H9 (cell line): ENCODE data around the gene DPYD. TPM values are rescaled to one million over a fixed set of nuclear protein-coding genes. Genes with fewer than 3 reads are reported as not detected.

Experiments
- DNase-seq: peaks from one replicate; pipeline ENCODE4 v3.0.0-alpha.2; 2017
- H2AFZ ChIP-seq: one replicate; pipeline ENCODE4 v1.6.1; 2013; ENCODE audit warnings: mild to moderate bottlenecking, low read length, control low read depth, moderate library complexity
- H2AK5ac ChIP-seq: 2 replicates; pipeline ENCODE4 v1.6.1; 2013; ENCODE audit warnings: low read length, control low read depth, mixed read lengths; ENCODE audit not compliant: insufficient read length
- H2BK120ac ChIP-seq: one replicate; pipeline ENCODE4 v1.6.1; 2013; ENCODE audit warnings: low read depth, mild to moderate bottlenecking, low read length, control low read depth, inconsistent platforms; ENCODE audit not compliant: poor library complexity, severe bottlenecking
- H2BK12ac ChIP-seq: 2 replicates; pipeline ENCODE4 v1.6.1; 2013; ENCODE audit warnings: low read length, control low read depth, mixed read lengths, low read depth; ENCODE audit not compliant: insufficient read length
- H2BK15ac ChIP-seq: 2 replicates; pipeline ENCODE4 v1.6.1; 2013; ENCODE audit warnings: low read depth, low read length, control low read depth
- H2BK20ac ChIP-seq: one replicate; pipeline ENCODE4 v1.6.1; 2013; ENCODE audit warnings: low read depth, mild to moderate bottlenecking, low read length, control low read depth, inconsistent platforms; ENCODE audit not compliant: poor library complexity, severe bottlenecking
- H2BK5ac ChIP-seq: 2 replicates; pipeline ENCODE4 v1.6.1; 2013; ENCODE audit warnings: low read length, control low read depth, mixed read lengths; ENCODE audit not compliant: insufficient read length
- H3K14ac ChIP-seq: 2 replicates; pipeline ENCODE4 v1.6.1; 2013; ENCODE audit warnings: low read length, control low read depth; ENCODE audit not compliant: insufficient read depth
- H3K18ac ChIP-seq: 2 replicates; pipeline ENCODE4 v1.6.1; 2013; ENCODE audit warnings: low read depth, mild to moderate bottlenecking, mixed read lengths, low read length, control low read depth; ENCODE audit not compliant: insufficient read length
- H3K23ac ChIP-seq: 2 replicates; pipeline ENCODE4 v1.6.1; 2013; ENCODE audit warnings: low read length, control low read depth, mixed read lengths, low read depth; ENCODE audit not compliant: insufficient read length
- H3K23me2 ChIP-seq: 2 replicates; pipeline ENCODE4 v1.6.1; 2013; ENCODE audit warnings: low read depth, mild to moderate bottlenecking, mixed read lengths, low read length, control low read depth; ENCODE audit not compliant: insufficient read length, poor library complexity, severe bottlenecking
- H3K27ac ChIP-seq: 2 replicates; pipeline ENCODE4 v1.5.1; 2013; ENCODE audit warnings: low read length, control low read depth, mixed read lengths, low read depth; ENCODE audit not compliant: insufficient read length
- H3K27me3 ChIP-seq: 2 replicates; pipeline ENCODE4 v1.6.1; 2013; ENCODE audit warnings: low read length, control low read depth, inconsistent platforms; ENCODE audit not compliant: insufficient read depth
- H3K4ac ChIP-seq: 2 replicates; pipeline ENCODE4 v1.6.1; 2013; ENCODE audit warnings: low read depth, mild to moderate bottlenecking, control low read depth, inconsistent platforms, low read length, moderate library complexity
- H3K4me1 ChIP-seq: 2 replicates; pipeline ENCODE4 v1.6.1; 2013; ENCODE audit warnings: low read length, control low read depth, inconsistent platforms; ENCODE audit not compliant: insufficient read depth
- H3K4me2 ChIP-seq: 2 replicates; pipeline ENCODE4 v1.6.1; 2013; ENCODE audit warnings: low read length, control low read depth, mixed read lengths; ENCODE audit not compliant: insufficient read length, insufficient read depth
- H3K56ac ChIP-seq: 2 replicates; pipeline ENCODE4 v1.6.1; 2013; ENCODE audit warnings: low read depth, mild to moderate bottlenecking, mixed read lengths, low read length, control low read depth; ENCODE audit not compliant: insufficient read length
- H3K79me1 ChIP-seq: 2 replicates; pipeline ENCODE4 v1.6.1; 2013; ENCODE audit warnings: low read depth, mild to moderate bottlenecking, moderate library complexity, low read length, control low read depth, inconsistent platforms; ENCODE audit not compliant: insufficient read depth, poor library complexity, severe bottlenecking
- H3K79me2 ChIP-seq: 2 replicates; pipeline ENCODE4 v1.6.1; 2013; ENCODE audit warnings: low read length, control low read depth, inconsistent platforms; ENCODE audit not compliant: insufficient read depth
- H3K9ac ChIP-seq: 2 replicates; pipeline ENCODE4 v1.6.1; 2013; ENCODE audit warnings: low read length, control low read depth, mixed read lengths; ENCODE audit not compliant: insufficient read length; ENCODE audit errors: extremely low read depth
- H3K9me3 ChIP-seq: one replicate; pipeline ENCODE4 v1.6.1; 2013; ENCODE audit warnings: low read depth, low read length, inconsistent platforms; ENCODE audit not compliant: control insufficient read depth
- H3T11ph ChIP-seq: one replicate; pipeline ENCODE4 v1.6.1; 2013; ENCODE audit warnings: mild to moderate bottlenecking, low read length, control low read depth, inconsistent platforms
- H4K20me1 ChIP-seq: one replicate; pipeline ENCODE4 v1.6.1; 2013; ENCODE audit not compliant: control insufficient read depth, insufficient read length, insufficient read depth
- H4K5ac ChIP-seq: 2 replicates; pipeline ENCODE4 v1.6.1; 2013; ENCODE audit warnings: low read depth, mild to moderate bottlenecking, mixed read lengths, low read length, control low read depth; ENCODE audit not compliant: insufficient read length
- H4K8ac ChIP-seq: replicated peaks from 2 replicates; pipeline ENCODE4 v1.6.1; 2013; ENCODE audit warnings: low read length, control low read depth, mixed read lengths, low read depth; ENCODE audit not compliant: insufficient read length
- H4K91ac ChIP-seq: 2 replicates; pipeline ENCODE4 v1.6.1; 2013; ENCODE audit warnings: low read depth, mild to moderate bottlenecking, moderate library complexity, mixed read lengths, low read length, control low read depth; ENCODE audit not compliant: insufficient read length
- H3K27ac Mint-ChIP-seq, 3 experiments: 2 replicates in 2 of 3; 3 replicates in 1 of 3; pipeline ENCODE4 v1.8.0; 2020 to 2021; ENCODE audit warnings: mixed read lengths in 3 of 3, mild to moderate bottlenecking in 1 of 3, moderate library complexity in 1 of 3
- H3K27me3 Mint-ChIP-seq: 2 replicates; pipeline ENCODE4 v1.8.0; 2021; ENCODE audit warnings: low read depth, mild to moderate bottlenecking, moderate library complexity, mixed read lengths
- H3K36me3 Mint-ChIP-seq, 3 experiments: 2 replicates in 2 of 3; 3 replicates in 1 of 3; pipeline ENCODE4 v1.8.0; 2020 to 2021; ENCODE audit warnings: low read depth in 3 of 3, mixed read lengths in 3 of 3; ENCODE audit not compliant: insufficient read depth in 1 of 3
- H3K4me1 Mint-ChIP-seq, 2 experiments: 2 replicates each; pipeline ENCODE4 v1.8.0; 2020; ENCODE audit warnings: mixed read lengths in 2 of 2
- H3K4me3 Mint-ChIP-seq, 2 experiments: 2 replicates in 1 of 2; 3 replicates in 1 of 2; pipeline ENCODE4 v1.8.0; 2020 to 2021; ENCODE audit warnings: mild to moderate bottlenecking in 2 of 2, mixed read lengths in 2 of 2, moderate library complexity in 1 of 2
- H3K9me3 Mint-ChIP-seq, 2 experiments: 2 replicates in 1 of 2; 3 replicates in 1 of 2; pipeline ENCODE4 v1.8.0; 2020; ENCODE audit warnings: mild to moderate bottlenecking in 2 of 2, mixed read lengths in 2 of 2, moderate library complexity in 1 of 2
- CTCF ChIP-seq: fragments of 200-600 bp; sonication (generic); conservative IDR thresholded peaks from 3 replicates; pipeline ENCODE4 v1.8.0; 2021; ENCODE audit warnings: antibody characterized with exemption, mild to moderate bottlenecking
- total RNA-seq: library from RNA; stranded (reverse); gene quantifications from 2 replicates; pipeline ENCODE4 v1.2.1, GENCODE V29; 2021

The DPYD gene
- total RNA-seq, 1 experiment from 2014 or later: 0.37 TPM

GRCh38 chr1:97461782-97462181 lies 459.1 kb downstream of the DPYD start:
- Histone ChIP-seq H3K9ac (no peak overlapping the region), H3K4me1 (no peaks in the 10 kb centered on the region), H3K4ac (no peak overlapping the region), H2AFZ (no peak overlapping the region), H2BK120ac (no peak overlapping the region), H2BK5ac (no peak overlapping the region), H2AK5ac (no peak overlapping the region), H2BK15ac (no peak overlapping the region), H3K9me3 (no peaks in the 10 kb centered on the region), H3K18ac (no peak overlapping the region), H4K5ac (no peak overlapping the region), H2BK12ac (no peak overlapping the region), H2BK20ac (no peak overlapping the region), H3K23me2 (no peaks in the 10 kb centered on the region), H4K91ac (no peak overlapping the region), H3K27me3 (no peaks in the 10 kb centered on the region), H3K79me1 (no peaks in the 10 kb centered on the region), H4K20me1 (no peaks in the 10 kb centered on the region), H3K23ac (no peak overlapping the region), H3K27ac (no peak overlapping the region), H3K56ac (no peak overlapping the region), H4K8ac (no peak overlapping the region), H3K79me2 (no peaks in the 10 kb centered on the region), H3T11ph (no peak overlapping the region), H3K14ac (no peak overlapping the region), H3K4me2 (no peak overlapping the region)
- DNase-seq: no peak
- no peak for TF ChIP-seq CTCF
- Mint-ChIP-seq H3K27ac (no peak overlapping the region), H3K9me3 (peaks cover 27 to 28% of the 10 kb centered on the region in 2 experiments), H3K27me3 (no peaks in the 10 kb centered on the region), H3K4me3 (no peak overlapping the region), H3K4me1 (peaks cover 7 to 10% of the 10 kb centered on the region in 2 experiments), H3K36me3 (peaks cover 17 to 27% (median 21%) of the 10 kb centered on the region in 3 experiments)
